Testis (tissue), 3 donors: ENCODE results near the gene EDNRA. TPM values are rescaled to one million over a fixed set of nuclear protein-coding genes. Genes with fewer than 3 reads are reported as not detected.

Experiments
- DNase-seq: peaks from one replicate; pipeline ENCODE4 v3.0.0-alpha.2; 2019
- H3K27ac ChIP-seq, 2 donors: fragments of 200-600 bp; sonication (generic); one replicate each; pipeline ENCODE4 v1.5.1; 2019
- H3K27me3 ChIP-seq: fragments of 200-600 bp; sonication (generic); one replicate; pipeline ENCODE4 v1.5.1; 2019
- H3K36me3 ChIP-seq: fragments of 200-600 bp; sonication (generic); one replicate; pipeline ENCODE4 v1.5.1; 2017; ENCODE audit warnings: low read depth; ENCODE audit errors: missing control alignments
- H3K4me1 ChIP-seq: fragments of 200-600 bp; sonication (generic); one replicate; pipeline ENCODE4 v1.5.1; 2019
- H3K4me3 ChIP-seq, 2 donors: fragments of 200-600 bp; sonication (generic); one replicate each; pipeline ENCODE4 v1.5.1; 2017 to 2019
- H3K9me3 ChIP-seq: fragments of 200-600 bp; sonication (generic); one replicate; pipeline ENCODE4 v1.5.1; 2017
- POLR2A ChIP-seq: fragments of 450-650 bp; IDR thresholded peaks from one replicate; pipeline ENCODE4 v1.6.1; 2017; ENCODE audit warnings: antibody characterized with exemption, mild to moderate bottlenecking, moderate library complexity
- WGBS, 2 donors: methylation state at CpG; one replicate each; pipeline ENCODE4 v1.1.5; 2018; 5-methylcytosine and 5-hydroxymethylcytosine counted together
- intact Hi-C: fragments of 100-400 bp; cut with DNase I; formaldehyde crosslinking; loops from one replicate; pipeline ENCODE4 v1.15.1; 2023; ENCODE audit warnings: low total_unique reads
- polyA plus RNA-seq: library from polyadenylated mRNA; stranded (reverse); fragments of 350-450 nt; fragmentation: Illumina TruSeq; extraction: RNeasy Lipid Tissue Mini Kit (QIAGEN cat#74804); gene quantifications from one replicate; pipeline ENCODE4 v1.2.3, GENCODE V29; 2014; ENCODE audit warnings: low read depth, low replicate concordance; ENCODE audit not compliant: insufficient read depth
- total RNA-seq, 2 donors: library from RNA; depleted of rRNA; stranded (reverse); fragments of >200 nt; gene quantifications; one replicate each; pipeline ENCODE4 v1.2.3, GENCODE V29; 2016
- TF ChIP-seq, protein P1 (sequence below), 3 experiments: fragments of 450-650 bp in 2 of 3; fragments of 200-600 bp in 1 of 3; sonication (generic) in 1 of 3; IDR thresholded peaks; one replicate each; pipeline ENCODE4 v1.5.1; 2016 to 2019; ENCODE audit warnings: antibody characterized with exemption in 3 of 3, mild to moderate bottlenecking in 2 of 3, moderate library complexity in 1 of 3

The EDNRA gene
- total and polyA plus RNA-seq, 3 donors from 2014 or later = 9.4 to 14.1 (median 12.3) TPM

DNA sequence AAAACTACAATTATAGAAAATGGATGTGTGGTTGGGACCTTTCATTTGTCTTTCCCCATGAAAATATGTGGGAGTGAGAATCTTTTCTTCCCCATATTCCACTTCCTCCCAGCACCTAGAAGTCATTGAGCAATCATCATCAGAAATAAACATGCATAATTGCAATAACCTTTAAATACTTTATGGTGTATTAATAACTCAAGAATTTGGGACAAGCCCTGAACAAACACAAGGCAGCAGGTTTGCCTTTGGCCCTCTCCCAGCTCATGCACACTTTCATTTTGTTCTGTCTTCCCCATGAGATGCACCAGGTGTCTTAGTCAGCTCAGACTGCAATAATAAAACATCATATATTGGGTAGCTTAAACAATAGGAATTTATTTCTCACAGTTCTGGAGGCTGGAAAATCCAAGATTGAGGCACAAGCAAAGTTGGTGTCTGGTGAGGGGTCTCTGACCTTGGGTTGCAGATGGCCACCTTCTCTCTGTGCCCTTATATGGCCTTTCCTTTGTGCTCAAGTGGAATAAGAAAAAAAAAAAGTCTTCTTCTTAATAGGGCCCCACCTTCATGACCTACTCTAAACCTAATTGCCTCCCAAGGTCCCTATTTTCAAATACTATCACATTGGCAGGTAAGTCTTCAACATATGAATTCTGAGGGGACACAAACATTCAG, 101.6 kb downstream of the EDNRA start:
- Histone ChIP-seq H3K36me3 (no peaks in the 10 kb centered on the region), H3K27ac (no peak overlapping the region), H3K9me3 (no peaks in the 10 kb centered on the region), H3K4me1 (no peaks in the 10 kb centered on the region), H3K4me3 (no peak overlapping the region), H3K27me3 (no peaks in the 10 kb centered on the region)
- no peak for TF ChIP-seq POLR2A
- TF ChIP-seq, protein P1, sequence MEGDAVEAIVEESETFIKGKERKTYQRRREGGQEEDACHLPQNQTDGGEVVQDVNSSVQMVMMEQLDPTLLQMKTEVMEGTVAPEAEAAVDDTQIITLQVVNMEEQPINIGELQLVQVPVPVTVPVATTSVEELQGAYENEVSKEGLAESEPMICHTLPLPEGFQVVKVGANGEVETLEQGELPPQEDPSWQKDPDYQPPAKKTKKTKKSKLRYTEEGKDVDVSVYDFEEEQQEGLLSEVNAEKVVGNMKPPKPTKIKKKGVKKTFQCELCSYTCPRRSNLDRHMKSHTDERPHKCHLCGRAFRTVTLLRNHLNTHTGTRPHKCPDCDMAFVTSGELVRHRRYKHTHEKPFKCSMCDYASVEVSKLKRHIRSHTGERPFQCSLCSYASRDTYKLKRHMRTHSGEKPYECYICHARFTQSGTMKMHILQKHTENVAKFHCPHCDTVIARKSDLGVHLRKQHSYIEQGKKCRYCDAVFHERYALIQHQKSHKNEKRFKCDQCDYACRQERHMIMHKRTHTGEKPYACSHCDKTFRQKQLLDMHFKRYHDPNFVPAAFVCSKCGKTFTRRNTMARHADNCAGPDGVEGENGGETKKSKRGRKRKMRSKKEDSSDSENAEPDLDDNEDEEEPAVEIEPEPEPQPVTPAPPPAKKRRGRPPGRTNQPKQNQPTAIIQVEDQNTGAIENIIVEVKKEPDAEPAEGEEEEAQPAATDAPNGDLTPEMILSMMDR (IDR thresholded peaks at IDR 0.05) = no peak
- DNase-seq = no peak
- intact Hi-C loops = no loop called here

DNA sequence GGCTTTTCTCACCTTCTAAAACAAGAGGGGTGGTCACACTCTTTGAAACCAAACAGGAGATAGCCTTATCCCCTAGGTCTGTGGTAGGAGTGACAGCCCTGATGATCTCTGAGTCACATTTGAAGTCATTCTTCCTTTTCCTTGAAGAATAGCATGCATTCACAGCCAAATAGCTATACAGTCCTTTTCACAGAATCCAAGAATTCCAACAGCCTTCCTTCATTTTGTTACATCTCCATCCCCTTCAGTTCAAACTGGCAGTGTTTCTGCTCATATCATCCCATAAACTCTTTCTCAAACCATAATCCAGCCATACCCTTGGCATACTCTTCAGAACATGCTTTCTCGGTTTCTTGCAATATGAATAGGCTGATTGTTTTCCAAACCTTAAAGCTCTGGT, 103.0 kb downstream of the EDNRA start:
- no peaks in the 10 kb centered on the region for H3K9me3 ChIP-seq
- no peak overlapping the region for H3K27ac ChIP-seq
- no peaks in the 10 kb centered on the region for H3K4me1 ChIP-seq
- no peak for DNase-seq
- H3K36me3 ChIP-seq = no peaks in the 10 kb centered on the region
- no peaks in the 10 kb centered on the region for H3K27me3 ChIP-seq
- TF ChIP-seq POLR2A = no peak
- TF ChIP-seq, protein P1 (IDR thresholded peaks at IDR 0.05) = no peak
- no peak overlapping the region for H3K4me3 ChIP-seq
- WGBS, 2 donors = 75 to 82% methylated on average over 1 of the region's 1 CpG
- intact Hi-C loops = no loop called here

DNA sequence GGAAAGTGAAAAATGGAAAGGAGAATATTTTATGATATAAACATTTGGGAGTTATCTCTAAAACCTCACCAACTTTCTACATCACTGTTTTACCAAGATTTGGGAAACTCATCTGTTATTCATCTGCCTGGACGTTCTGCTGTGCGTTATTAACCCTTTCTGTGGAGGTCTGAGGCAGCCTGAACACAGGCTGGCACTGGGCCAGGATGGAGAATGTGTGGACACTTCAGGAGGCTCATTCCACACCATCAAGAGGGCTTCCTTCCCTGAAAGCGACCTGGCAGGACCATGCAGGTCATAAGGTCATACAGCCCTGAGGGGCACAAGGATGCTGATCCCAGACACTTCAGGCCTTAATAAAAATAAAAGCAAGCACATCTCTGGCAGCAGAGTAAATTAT, 105.1 kb downstream of the EDNRA start:
- intact Hi-C loops = no loop called here

DNA sequence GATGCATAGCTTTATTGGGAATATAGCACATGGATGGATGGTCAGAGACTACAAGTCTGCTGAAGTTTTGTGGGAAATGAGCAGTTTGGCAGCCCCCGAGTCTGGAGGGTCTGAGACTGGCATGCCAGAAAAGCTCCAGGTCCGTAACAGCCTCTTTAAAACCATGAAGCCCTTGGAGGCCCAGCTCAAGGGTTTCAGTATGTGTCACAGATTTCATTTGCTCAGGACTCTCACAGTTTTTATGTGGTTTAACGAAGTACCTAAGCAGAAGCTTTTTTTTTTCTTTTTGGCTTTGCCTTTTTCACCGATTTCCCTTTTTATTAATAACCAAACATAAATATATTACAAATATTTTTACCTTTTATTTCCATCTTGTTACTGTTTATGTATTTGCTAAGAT, 105.7 kb downstream of the EDNRA start:
- Histone ChIP-seq H3K9me3 (no peaks in the 10 kb centered on the region), H3K27ac (no peak overlapping the region), H3K27me3 (no peaks in the 10 kb centered on the region), H3K4me3 (no peak overlapping the region), H3K4me1 (no peaks in the 10 kb centered on the region), H3K36me3 (no peaks in the 10 kb centered on the region)
- intact Hi-C loops = no loop called here
- TF ChIP-seq, protein P1 (IDR thresholded peaks at IDR 0.05) = no peak
- no peak for TF ChIP-seq POLR2A
- DNase-seq = no peak
- 79 to 95% methylated on average over 4 of the region's 4 CpGs for WGBS, 2 donors

More for the DNA sequence above, 105.1 kb downstream of the EDNRA start:
- 51 to 54% methylated on average over 3 of the region's 3 CpGs for WGBS, 2 donors
- no peak for DNase-seq
- no peaks in the 10 kb centered on the region for H3K27me3 ChIP-seq
- H3K4me1 ChIP-seq = no peaks in the 10 kb centered on the region
- H3K9me3 ChIP-seq = no peaks in the 10 kb centered on the region
- no peak overlapping the region for H3K27ac ChIP-seq
- no peaks in the 10 kb centered on the region for H3K36me3 ChIP-seq
- TF ChIP-seq, protein P1 (IDR thresholded peaks at IDR 0.05) = no peak
- TF ChIP-seq POLR2A = no peak
- H3K4me3 ChIP-seq = no peak overlapping the region

DNA sequence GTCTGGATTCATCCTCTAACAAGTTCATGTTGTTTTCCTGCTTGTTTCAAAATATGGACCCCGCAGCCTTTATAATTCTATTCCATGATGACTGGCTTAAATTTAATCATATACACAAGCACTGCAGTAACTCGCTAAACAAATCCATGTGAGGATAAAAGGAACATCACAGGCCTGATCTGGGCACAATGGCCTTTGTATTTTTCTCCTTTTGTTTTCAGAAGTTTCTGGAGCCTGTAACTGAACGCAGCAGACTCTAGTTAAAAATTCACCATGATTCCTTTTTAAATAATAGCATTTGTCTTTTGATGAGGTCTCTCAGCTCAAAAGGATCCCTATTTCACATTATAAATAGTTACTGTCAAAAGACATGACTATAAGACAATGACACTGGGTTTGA, 106.1 kb downstream of the EDNRA start:
- Histone ChIP-seq H3K27me3 (no peaks in the 10 kb centered on the region), H3K4me3 (no peak overlapping the region), H3K9me3 (no peaks in the 10 kb centered on the region), H3K36me3 (no peaks in the 10 kb centered on the region), H3K4me1 (no peaks in the 10 kb centered on the region), H3K27ac (no peak overlapping the region)
- intact Hi-C loops = no loop called here
- WGBS, 2 donors = 91 to 94% methylated on average over 3 of the region's 3 CpGs
- DNase-seq = no peak
- TF ChIP-seq, protein P1 (IDR thresholded peaks at IDR 0.05) = no peak
- no peak for TF ChIP-seq POLR2A
